ENCODE measurements around the gene PTPRQ.
"Not testable (repeated sequence)": the region's sequence is repeated elsewhere in the genome, so short reads cannot be mapped to it uniquely, and the experiment has no call there.

PTPRQ gene

GRCh38 chr12:80472911-80473500, 29.0 kb downstream of the PTPRQ start:
- no peak overlapping the region for H3K9ac ChIP-seq (ENCODE audit: low read length)
- no peak overlapping the region for H3K4me3 ChIP-seq (ENCODE audit: low read length)
- no peaks in the 10 kb centered on the region for H3K27me3 ChIP-seq (ENCODE audit: control insufficient read depth, insufficient read depth, low read length)
- no peaks in the 10 kb centered on the region for H3K36me3 ChIP-seq (ENCODE audit: control insufficient read depth, low read depth, low read length)
- H3K27ac ChIP-seq (ENCODE audit: low read length): no peak overlapping the region
- no peaks in the 10 kb centered on the region for H3K9me3 ChIP-seq (ENCODE audit: control insufficient read depth, low read depth, low read length)
- H3K4me1 ChIP-seq (ENCODE audit: control insufficient read depth, low read depth, low read length): peaks cover 12% of the 10 kb centered on the region

GRCh38 chr12:80477521-80478145, 33.6 kb downstream of the PTPRQ start:
- H3K27me3 ChIP-seq (ENCODE audit: control insufficient read depth, insufficient read depth, low read length); H3K9ac ChIP-seq (ENCODE audit: low read length); H3K4me3 ChIP-seq (ENCODE audit: low read length); H3K27ac ChIP-seq (ENCODE audit: low read length); H3K36me3 ChIP-seq (ENCODE audit: control insufficient read depth, low read depth, low read length); H3K9me3 ChIP-seq (ENCODE audit: control insufficient read depth, low read depth, low read length); H3K4me1 ChIP-seq (ENCODE audit: control insufficient read depth, low read depth, low read length): not testable (repeated sequence)

DNA sequence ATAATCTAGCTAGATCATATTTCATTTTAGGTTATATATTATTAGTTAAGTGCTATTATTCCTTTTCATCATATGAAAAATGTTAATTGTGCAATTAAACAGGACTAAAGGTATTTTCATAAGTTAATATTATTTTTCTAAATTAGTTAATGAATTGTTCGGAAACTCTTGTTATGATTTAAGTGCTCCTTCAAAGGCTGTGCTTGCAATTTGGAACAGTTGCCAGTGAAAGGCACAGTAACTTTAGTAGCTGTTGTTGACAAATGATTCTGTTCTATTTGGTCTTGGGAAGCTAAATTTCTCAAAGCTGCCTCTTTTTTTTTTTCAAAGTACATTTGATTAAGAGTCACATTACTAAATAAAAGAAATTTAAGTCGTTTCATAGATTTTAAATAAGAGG, 40.7 kb downstream of the PTPRQ start:
- Histone ChIP-seq H3K4me1 (ENCODE audit: control insufficient read depth, low read depth, low read length) (no peaks in the 10 kb centered on the region), H3K27ac (ENCODE audit: low read length) (no peak overlapping the region), H3K4me3 (ENCODE audit: low read length) (no peak overlapping the region), H3K9ac (ENCODE audit: low read length) (no peak overlapping the region), H3K36me3 (ENCODE audit: control insufficient read depth, low read depth, low read length) (no peaks in the 10 kb centered on the region), H3K27me3 (ENCODE audit: control insufficient read depth, insufficient read depth, low read length) (no peaks in the 10 kb centered on the region), H3K9me3 (ENCODE audit: control insufficient read depth, low read depth, low read length) (no peaks in the 10 kb centered on the region)

DNA sequence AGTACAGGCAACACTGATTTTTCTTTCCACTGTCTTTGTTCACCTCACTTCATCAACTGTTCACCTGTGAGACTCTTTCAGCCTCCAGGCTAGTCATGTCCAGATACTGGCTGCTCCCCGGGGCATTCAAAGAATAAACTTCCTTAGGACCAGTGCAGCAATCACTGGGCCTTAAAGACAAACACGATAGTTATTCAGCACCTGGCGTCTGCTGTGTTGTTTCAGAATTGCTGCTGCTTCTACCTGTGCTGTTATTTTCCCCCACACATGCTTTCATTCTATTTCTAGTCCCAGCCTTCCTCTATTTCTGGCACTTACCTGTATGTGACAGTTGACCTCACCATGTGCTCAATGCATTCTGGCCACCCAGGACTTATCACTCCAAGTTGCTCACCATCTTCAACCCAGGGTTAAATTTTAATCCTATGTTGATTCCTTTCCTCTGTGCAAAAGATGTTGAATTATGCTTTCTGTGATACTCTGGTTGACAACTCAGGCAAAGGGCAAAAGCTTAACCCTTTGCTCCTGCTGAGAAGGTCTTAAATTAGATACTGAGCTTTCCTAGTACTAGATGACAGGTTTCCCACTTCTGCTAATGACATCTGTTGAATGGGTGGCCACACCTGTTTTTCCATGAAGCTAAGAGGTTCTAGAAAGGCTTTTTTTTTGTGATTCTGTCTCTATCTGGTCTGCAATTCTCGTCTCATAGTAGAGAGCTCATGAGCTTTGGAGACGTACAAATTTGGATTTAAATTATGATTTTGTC, 41.4 kb downstream of the PTPRQ start:
- no peaks in the 10 kb centered on the region for H3K27me3 ChIP-seq (ENCODE audit: control insufficient read depth, insufficient read depth, low read length)
- H3K4me1 ChIP-seq (ENCODE audit: control insufficient read depth, low read depth, low read length): peaks cover 3% of the 10 kb centered on the region
- no peaks in the 10 kb centered on the region for H3K9me3 ChIP-seq (ENCODE audit: control insufficient read depth, low read depth, low read length)
- no peak overlapping the region for H3K9ac ChIP-seq (ENCODE audit: low read length)
- H3K36me3 ChIP-seq (ENCODE audit: control insufficient read depth, low read depth, low read length): no peaks in the 10 kb centered on the region
- no peak overlapping the region for H3K4me3 ChIP-seq (ENCODE audit: low read length)
- no peak overlapping the region for H3K27ac ChIP-seq (ENCODE audit: low read length)

- no peaks in the 10 kb centered on the region for H3K27me3 ChIP-seq (ENCODE audit: control insufficient read depth, insufficient read depth, low read length)
- H3K4me3 ChIP-seq (ENCODE audit: low read length): no peak overlapping the region
- no peak overlapping the region for H3K9ac ChIP-seq (ENCODE audit: low read length)
- no peak overlapping the region for H3K27ac ChIP-seq (ENCODE audit: low read length)
- no peaks in the 10 kb centered on the region for H3K9me3 ChIP-seq (ENCODE audit: control insufficient read depth, low read depth, low read length)
- H3K4me1 ChIP-seq (ENCODE audit: control insufficient read depth, low read depth, low read length): peaks cover 3% of the 10 kb centered on the region
- H3K36me3 ChIP-seq (ENCODE audit: control insufficient read depth, low read depth, low read length): no peaks in the 10 kb centered on the region
These were observed 46.3 kb downstream of the PTPRQ start for GRCh38 chr12:80490329-80490728.

DNA sequence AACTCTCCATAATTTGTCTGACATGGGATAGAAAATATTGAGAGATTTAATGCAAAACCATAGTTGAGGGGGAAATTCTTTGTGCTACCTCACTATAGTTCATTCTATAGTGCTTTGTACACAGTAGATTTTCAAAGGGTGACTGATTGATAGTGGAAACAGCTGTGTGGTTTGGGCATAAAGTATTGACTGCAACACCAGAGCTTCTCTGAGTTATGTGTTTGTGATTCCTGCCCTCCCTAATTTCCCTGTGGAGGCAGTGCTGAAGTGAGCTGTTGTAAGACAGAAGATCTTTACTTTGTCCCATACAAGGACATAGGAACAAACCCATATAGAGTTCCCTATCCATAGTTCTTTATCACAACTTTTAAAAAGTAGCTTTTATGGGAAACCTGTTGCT, 47.1 kb downstream of the PTPRQ start:
- no peaks in the 10 kb centered on the region for H3K9me3 ChIP-seq (ENCODE audit: control insufficient read depth, low read depth, low read length)
- H3K36me3 ChIP-seq (ENCODE audit: control insufficient read depth, low read depth, low read length): no peaks in the 10 kb centered on the region
- H3K4me3 ChIP-seq (ENCODE audit: low read length): no peak overlapping the region
- no peak overlapping the region for H3K9ac ChIP-seq (ENCODE audit: low read length)
- H3K4me1 ChIP-seq (ENCODE audit: control insufficient read depth, low read depth, low read length): peaks cover 3% of the 10 kb centered on the region
- no peaks in the 10 kb centered on the region for H3K27me3 ChIP-seq (ENCODE audit: control insufficient read depth, insufficient read depth, low read length)
- H3K27ac ChIP-seq (ENCODE audit: low read length): no peak overlapping the region

GRCh38 chr12:80493466-80493865, 49.4 kb downstream of the PTPRQ start:
- H3K9me3 ChIP-seq (ENCODE audit: control insufficient read depth, low read depth, low read length): no peaks in the 10 kb centered on the region
- peaks cover 3% of the 10 kb centered on the region for H3K4me1 ChIP-seq (ENCODE audit: control insufficient read depth, low read depth, low read length)
- H3K27ac ChIP-seq (ENCODE audit: low read length): no peak overlapping the region
- no peaks in the 10 kb centered on the region for H3K36me3 ChIP-seq (ENCODE audit: control insufficient read depth, low read depth, low read length)
- no peaks in the 10 kb centered on the region for H3K27me3 ChIP-seq (ENCODE audit: control insufficient read depth, insufficient read depth, low read length)
- no peak overlapping the region for H3K4me3 ChIP-seq (ENCODE audit: low read length)
- no peak overlapping the region for H3K9ac ChIP-seq (ENCODE audit: low read length)

GRCh38 chr12:80494836-80495235, 50.8 kb downstream of the PTPRQ start:
- Histone ChIP-seq H3K4me1 (ENCODE audit: control insufficient read depth, low read depth, low read length) (peaks cover 3% of the 10 kb centered on the region), H3K27ac (ENCODE audit: low read length) (no peak overlapping the region), H3K36me3 (ENCODE audit: control insufficient read depth, low read depth, low read length) (no peaks in the 10 kb centered on the region), H3K4me3 (ENCODE audit: low read length) (no peak overlapping the region), H3K9ac (ENCODE audit: low read length) (no peak overlapping the region), H3K9me3 (ENCODE audit: control insufficient read depth, low read depth, low read length) (no peaks in the 10 kb centered on the region), H3K27me3 (ENCODE audit: control insufficient read depth, insufficient read depth, low read length) (no peaks in the 10 kb centered on the region)

DNA sequence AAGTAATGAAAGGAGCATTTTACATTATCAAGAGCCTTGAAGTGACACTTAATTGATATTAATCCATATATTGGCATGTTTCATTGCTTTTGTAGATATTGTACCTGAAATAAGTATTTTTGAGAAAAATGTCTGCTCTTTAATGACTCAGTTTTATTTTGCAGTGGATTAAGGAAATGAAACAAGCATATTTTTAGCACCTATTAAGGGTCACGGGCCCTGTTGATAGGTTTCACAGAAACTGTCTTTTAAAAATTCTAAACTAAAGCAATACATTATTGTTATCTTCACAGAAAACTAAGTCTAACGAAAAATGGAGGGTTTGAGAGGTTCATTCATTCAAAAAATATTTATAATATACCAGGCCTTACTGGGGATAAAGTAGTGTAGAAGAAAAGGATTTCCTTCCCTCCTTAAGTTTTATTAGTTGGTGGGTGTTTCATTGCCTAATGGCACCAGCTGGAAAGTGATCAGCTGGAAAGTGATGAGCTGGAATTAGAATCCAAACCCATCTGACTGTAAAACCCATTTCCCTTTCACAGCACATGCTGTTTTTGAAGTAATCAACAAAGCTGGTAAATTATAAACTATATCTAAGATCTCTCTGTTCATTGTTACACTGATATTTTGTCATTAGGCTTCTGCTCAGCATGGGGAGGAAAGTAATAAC, 54.2 kb downstream of the PTPRQ start:
- Histone ChIP-seq H3K27ac (ENCODE audit: low read length) (no peak overlapping the region), H3K36me3 (ENCODE audit: control insufficient read depth, low read depth, low read length) (no peaks in the 10 kb centered on the region), H3K9me3 (ENCODE audit: control insufficient read depth, low read depth, low read length) (no peaks in the 10 kb centered on the region), H3K4me3 (ENCODE audit: low read length) (no peak overlapping the region), H3K4me1 (ENCODE audit: control insufficient read depth, low read depth, low read length) (no peaks in the 10 kb centered on the region), H3K9ac (ENCODE audit: low read length) (no peak overlapping the region), H3K27me3 (ENCODE audit: control insufficient read depth, insufficient read depth, low read length) (no peaks in the 10 kb centered on the region)

DNA sequence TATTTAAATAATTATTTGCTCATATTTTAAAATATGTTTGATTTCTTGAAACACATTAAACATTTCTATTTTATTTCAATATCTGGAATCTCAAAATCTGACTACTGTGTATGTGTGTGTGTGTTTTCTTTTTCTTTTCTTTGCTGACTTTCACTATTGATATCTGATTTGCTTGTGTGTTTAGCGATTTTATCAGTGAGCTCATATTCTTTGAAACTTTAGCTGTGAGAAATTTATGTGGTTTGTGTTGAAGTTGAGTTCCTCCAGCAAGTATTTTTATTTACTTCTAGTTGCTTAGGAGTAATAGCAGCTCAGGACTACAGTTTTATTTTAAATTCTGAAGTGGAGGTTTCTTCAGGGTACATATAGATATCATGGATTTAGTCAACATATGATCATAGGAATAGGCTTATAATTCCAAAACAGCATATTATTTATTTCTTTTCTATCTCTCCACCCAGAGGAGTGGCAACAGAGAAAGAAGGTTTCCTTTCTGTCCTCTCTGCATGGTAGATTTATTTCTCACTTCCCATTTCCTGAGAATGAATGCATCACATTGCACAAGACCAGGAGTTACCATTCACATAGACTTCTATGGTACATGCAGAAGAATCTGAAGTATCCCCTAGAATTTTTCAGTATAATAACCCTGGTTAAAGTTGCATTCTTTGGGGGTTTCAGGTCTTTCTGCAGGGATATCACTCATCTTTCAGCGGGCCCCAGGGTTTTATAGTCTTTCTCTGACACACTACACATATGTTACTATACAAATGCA, 60.5 kb downstream of the PTPRQ start:
- Histone ChIP-seq H3K27me3 (ENCODE audit: control insufficient read depth, insufficient read depth, low read length) (no peaks in the 10 kb centered on the region), H3K4me1 (ENCODE audit: control insufficient read depth, low read depth, low read length) (no peaks in the 10 kb centered on the region), H3K9me3 (ENCODE audit: control insufficient read depth, low read depth, low read length) (no peaks in the 10 kb centered on the region), H3K27ac (ENCODE audit: low read length) (no peak overlapping the region), H3K9ac (ENCODE audit: low read length) (no peak overlapping the region), H3K4me3 (ENCODE audit: low read length) (no peak overlapping the region), H3K36me3 (ENCODE audit: control insufficient read depth, low read depth, low read length) (no peaks in the 10 kb centered on the region)

Measured in iPS-18a (cell line).